Measurements from ENCODE around the gene TET2.
A peak's percentile ranks its signal among the peaks of the same experiment; 100 is the strongest.

The TET2 gene

GRCh38 chr4:105137121-105137875, 9.4 kb upstream of the TET2 start:
- TF ChIP-seq CTCF (IDR thresholded peaks at IDR 0.05; ENCODE audit: control insufficient read depth, insufficient read depth, low read depth, low read length, missing control alignments): no peak
- DNase-seq (ENCODE audit: low read depth): no peak
- H3K4me3 ChIP-seq (ENCODE audit: control insufficient read depth, low read depth, low read length): no peak overlapping the region

- no peak overlapping the region for H3K4me3 ChIP-seq (ENCODE audit: control insufficient read depth, low read depth, low read length)
- TF ChIP-seq CTCF (IDR thresholded peaks at IDR 0.05; ENCODE audit: control insufficient read depth, insufficient read depth, low read depth, low read length, missing control alignments): no peak
- no peak for DNase-seq (ENCODE audit: low read depth)
Measured at GRCh38 chr4:105139646-105140045, 7.0 kb upstream of the TET2 start.

- H3K4me3 ChIP-seq (ENCODE audit: control insufficient read depth, low read depth, low read length): no peak overlapping the region
- TF ChIP-seq CTCF (IDR thresholded peaks at IDR 0.05; ENCODE audit: control insufficient read depth, insufficient read depth, low read depth, low read length, missing control alignments): peak; percentile 67
- no peak for DNase-seq (ENCODE audit: low read depth)
Measured at GRCh38 chr4:105140684-105141490, 5.8 kb upstream of the TET2 start.

GRCh38 chr4:105145156-105145902, 1.3 kb upstream of the TET2 start:
- H3K4me3 ChIP-seq (ENCODE audit: control insufficient read depth, low read depth, low read length): peak overlapping the region; percentile 59
- no peak for DNase-seq (ENCODE audit: low read depth)
- no peak for TF ChIP-seq CTCF (IDR thresholded peaks at IDR 0.05; ENCODE audit: control insufficient read depth, insufficient read depth, low read depth, low read length, missing control alignments)

- peak overlapping the region; percentile 59 for H3K4me3 ChIP-seq (ENCODE audit: control insufficient read depth, low read depth, low read length)
- no peak for DNase-seq (ENCODE audit: low read depth)
Measured at GRCh38 chr4:105145903-105146275, 787 bp upstream of the TET2 start.

More at GRCh38 chr4:105145903-105146275, 787 bp upstream of the TET2 start:
- no peak for TF ChIP-seq CTCF (IDR thresholded peaks at IDR 0.05; ENCODE audit: control insufficient read depth, insufficient read depth, low read depth, low read length, missing control alignments)

All from AG09309 (cell line).